GM12864 (cell line): ENCODE results near the gene HDDC3.

ENCODE experiments used
- DNase-seq: peaks from one replicate; pipeline ENCODE4 v3.0.0-alpha.2; 2011; ENCODE audit warnings: low read depth
- H3K4me3 ChIP-seq: 2 replicates; pipeline ENCODE4 v1.5.1; 2011; ENCODE audit warnings: mild to moderate bottlenecking, low read depth, low read length, control low read depth
- TF ChIP-seq, protein P1 (sequence below): IDR thresholded peaks from 2 replicates; pipeline ENCODE4 v1.5.1; 2011; ENCODE audit warnings: low read depth, mild to moderate bottlenecking, moderate library complexity, low read length, control low read depth, inconsistent platforms; ENCODE audit errors: missing control alignments

HDDC3 gene

DNA sequence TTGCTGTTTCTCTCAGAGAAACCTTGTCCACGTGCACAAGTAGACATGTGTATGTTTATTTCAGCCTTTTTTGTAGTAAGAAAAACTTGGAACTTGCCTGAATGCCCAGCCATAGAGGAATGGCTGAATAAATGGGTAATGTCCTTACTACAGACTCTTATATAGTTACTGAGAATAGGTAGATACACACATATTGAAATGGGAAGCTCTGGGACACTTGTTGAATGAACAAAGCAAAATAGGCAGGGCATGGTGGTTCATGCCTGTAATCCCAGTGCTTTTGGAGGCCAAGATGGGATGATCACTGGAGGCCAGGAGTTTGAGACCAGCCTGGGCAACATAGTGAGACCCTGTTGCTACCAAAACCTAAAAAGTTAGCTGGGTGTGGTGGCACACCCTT is 4.5 kb upstream of the HDDC3 start:
- DNase-seq, result no peak
- TF ChIP-seq, protein P1, sequence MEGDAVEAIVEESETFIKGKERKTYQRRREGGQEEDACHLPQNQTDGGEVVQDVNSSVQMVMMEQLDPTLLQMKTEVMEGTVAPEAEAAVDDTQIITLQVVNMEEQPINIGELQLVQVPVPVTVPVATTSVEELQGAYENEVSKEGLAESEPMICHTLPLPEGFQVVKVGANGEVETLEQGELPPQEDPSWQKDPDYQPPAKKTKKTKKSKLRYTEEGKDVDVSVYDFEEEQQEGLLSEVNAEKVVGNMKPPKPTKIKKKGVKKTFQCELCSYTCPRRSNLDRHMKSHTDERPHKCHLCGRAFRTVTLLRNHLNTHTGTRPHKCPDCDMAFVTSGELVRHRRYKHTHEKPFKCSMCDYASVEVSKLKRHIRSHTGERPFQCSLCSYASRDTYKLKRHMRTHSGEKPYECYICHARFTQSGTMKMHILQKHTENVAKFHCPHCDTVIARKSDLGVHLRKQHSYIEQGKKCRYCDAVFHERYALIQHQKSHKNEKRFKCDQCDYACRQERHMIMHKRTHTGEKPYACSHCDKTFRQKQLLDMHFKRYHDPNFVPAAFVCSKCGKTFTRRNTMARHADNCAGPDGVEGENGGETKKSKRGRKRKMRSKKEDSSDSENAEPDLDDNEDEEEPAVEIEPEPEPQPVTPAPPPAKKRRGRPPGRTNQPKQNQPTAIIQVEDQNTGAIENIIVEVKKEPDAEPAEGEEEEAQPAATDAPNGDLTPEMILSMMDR, result no peak
- H3K4me3 ChIP-seq, result no peak overlapping the region

DNA sequence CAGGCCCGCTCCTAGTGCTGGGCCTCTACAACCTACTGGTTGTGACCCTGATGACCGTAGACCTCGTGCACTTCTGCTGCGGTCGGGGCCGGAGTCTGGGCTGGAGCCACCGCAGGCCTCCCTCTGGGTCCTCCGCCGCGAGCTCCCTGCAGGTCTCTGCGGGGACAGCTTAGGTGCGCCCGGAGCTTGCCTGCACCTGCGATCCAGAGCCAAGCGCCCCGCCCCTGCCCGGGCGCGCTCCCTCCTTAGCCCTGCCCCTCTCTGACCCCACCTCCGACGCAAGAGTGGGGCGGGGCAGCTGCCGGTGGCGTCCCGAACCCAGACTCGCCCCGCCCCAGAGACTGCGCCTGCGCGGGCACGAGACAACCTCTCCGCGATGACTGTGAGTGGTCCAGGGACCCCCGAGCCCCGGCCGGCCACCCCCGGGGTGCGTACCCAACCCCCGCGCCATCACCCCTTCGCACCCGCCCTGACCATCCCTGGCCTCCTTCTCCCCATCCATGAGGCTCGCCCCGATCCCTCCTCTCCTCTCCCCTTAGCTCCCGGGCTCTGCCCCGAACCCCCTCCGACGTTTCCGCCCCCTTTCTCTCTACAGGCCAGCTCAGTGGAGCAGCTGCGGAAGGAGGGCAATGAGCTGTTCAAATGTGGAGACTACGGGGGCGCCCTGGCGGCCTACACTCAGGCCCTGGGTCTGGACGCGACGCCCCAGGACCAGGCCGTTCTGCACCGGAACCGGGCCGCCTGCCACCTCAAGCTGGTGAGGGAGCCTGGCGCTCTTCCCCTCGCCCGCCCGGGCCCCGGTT is 2.8 kb upstream of the HDDC3 start, which contains the start of gene UNC45A:
Gene UNC45A, plus strand, starts transcription at position 337 of the 803 bp plus-strand sequence. Its CDS starts 40 bp downstream, at position 377.
- TF ChIP-seq, protein P1, result peak; percentile 1
- DNase-seq, result peak; percentile 61
- peak within 1 kb of the TSS; percentile 86 for H3K4me3 ChIP-seq

DNA sequence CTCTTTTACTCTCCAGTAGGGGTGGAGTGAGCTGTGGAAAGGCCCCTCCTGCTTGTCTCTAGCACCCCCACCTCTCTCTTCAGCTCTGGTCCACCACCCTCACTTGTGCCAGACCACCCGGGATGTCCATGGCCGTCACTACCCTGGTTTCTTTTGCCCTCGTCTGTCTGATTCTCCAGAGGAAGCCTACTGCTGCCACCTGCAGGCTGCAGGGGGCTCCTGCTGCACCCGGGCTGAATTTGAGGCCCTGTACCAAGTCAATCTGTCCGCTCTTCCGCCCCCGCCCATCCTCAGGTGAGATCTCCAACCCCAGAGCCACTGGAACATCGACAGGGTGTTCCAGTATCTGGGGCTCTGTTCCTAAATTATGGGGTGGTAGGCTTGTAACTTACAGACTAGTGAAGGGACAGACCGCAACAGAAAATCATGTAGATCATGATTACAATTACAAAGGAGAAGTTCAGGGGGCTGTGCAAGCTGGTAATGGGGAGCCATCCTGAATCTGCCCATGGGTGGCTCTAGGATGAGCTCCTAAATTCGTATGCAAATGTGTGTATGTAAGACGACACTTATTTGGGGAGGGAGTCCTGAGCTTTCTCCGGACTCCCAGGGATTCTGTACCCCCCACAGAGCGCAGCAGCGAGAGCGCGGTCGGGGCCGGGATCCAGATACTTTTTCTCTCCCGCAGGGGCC is 2.1 kb upstream of the HDDC3 start:
- TF ChIP-seq, protein P1, result peak; percentile 95
- peak; percentile 77 for DNase-seq

DNA sequence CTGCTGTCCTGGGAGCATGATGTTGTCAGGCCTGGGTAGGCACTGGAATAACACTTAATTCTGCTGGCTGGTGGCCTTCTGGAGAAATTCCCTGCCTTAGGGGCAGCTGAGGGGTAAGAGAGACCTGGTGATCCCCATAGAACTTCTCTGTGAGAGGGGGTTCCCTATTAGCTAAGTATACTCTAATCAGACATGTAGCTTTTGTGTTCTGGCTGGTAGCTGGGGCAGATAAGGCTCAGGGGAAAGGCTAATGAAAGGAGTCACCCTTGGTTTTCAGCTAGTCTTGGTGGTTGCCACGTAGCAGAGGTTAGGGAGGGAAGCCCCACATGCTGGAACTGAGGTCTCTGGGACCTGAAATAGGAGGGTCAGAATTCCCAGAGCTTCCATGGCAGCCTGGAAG is 952 bp upstream of the HDDC3 start:
- DNase-seq, result no peak
- no peak overlapping the region for H3K4me3 ChIP-seq
- TF ChIP-seq, protein P1, result no peak

More for the DNA sequence above, 2.1 kb upstream of the HDDC3 start:
- H3K4me3 ChIP-seq, result peak overlapping the region; percentile 86

DNA sequence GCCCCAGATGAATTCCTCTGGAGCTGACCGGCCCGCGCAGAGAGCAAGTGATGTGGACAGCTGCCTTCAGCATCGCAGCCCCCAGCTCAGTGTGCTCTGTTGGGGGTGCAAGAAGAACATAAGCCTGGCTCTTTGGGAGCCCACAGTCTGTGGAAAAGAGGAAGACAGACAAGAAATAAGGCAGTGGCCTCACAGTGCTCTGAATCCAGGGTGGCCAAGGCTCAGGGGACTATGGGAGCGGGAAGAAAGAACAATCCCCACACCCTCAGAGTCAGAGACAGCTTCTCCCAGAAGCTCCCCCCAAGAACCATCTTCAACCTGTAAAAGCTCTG is 277 bp upstream of the HDDC3 start:
- DNase-seq, result no peak
- TF ChIP-seq, protein P1, result no peak
- peak overlapping the region; percentile 99; the same call in 1 of the 2 replicates for H3K4me3 ChIP-seq

DNA sequence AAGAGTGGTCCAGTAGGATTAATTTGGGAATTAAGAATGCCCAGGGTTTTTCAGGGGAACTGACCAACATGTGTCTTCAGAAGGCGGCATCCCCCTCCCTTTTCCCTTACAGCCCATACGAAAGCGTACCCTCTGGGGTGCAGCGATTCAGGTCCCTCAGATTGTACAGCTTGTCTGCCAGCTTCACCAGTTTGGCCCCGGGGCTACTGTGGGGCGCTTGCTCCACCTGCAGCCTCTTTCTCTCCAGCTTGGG is 848 bp downstream of the HDDC3 start:
- TF ChIP-seq, protein P1, result no peak
- H3K4me3 ChIP-seq, result peak overlapping the region; percentile 99
- DNase-seq, result no peak
